Uterus (tissue), 2 donors: ENCODE measurements around the gene ABI3BP.

Experiments used
- CTCF ChIP-seq, 4 experiments: fragments of 200-600 bp in 2 of 4; fragments of 450-650 bp in 2 of 4; sonication (generic) in 2 of 4; IDR thresholded peaks; one replicate each; pipeline ENCODE4 v1.5.1; 2016 to 2019; ENCODE audit warnings: antibody characterized with exemption in 4 of 4, mild to moderate bottlenecking in 2 of 4, moderate library complexity in 1 of 4
- POLR2A ChIP-seq, 2 donors: fragments of 450-650 bp; IDR thresholded peaks; one replicate each; pipeline ENCODE4 v1.6.1; 2016; ENCODE audit warnings: antibody characterized with exemption in 2 of 2, mild to moderate bottlenecking in 1 of 2, moderate library complexity in 1 of 2

GRCh38 chr3:100746092-100746491 lies 247.1 kb downstream of the ABI3BP start:
- no peak for TF ChIP-seq POLR2A (IDR thresholded peaks at IDR 0.05)
- TF ChIP-seq CTCF (IDR thresholded peaks at IDR 0.05), result no peak
